Sigmoid colon (tissue), 7 donors: ENCODE data around the gene SRRM2. TPM values are rescaled to one million over a fixed set of nuclear protein-coding genes. Genes with fewer than 3 reads are reported as not detected.

Source experiments
- DNase-seq: peaks from one replicate; pipeline ENCODE4 v3.0.0-alpha.2; 2019
- H3K27ac ChIP-seq, 4 donors: fragments of 200-600 bp; sonication (generic); one replicate each; pipeline ENCODE4 v1.5.1; 2016 to 2019; ENCODE audit warnings: mild to moderate bottlenecking in 1 of 4
- H3K27me3 ChIP-seq, 3 donors: fragments of 200-600 bp; sonication (generic); one replicate each; pipeline ENCODE4 v1.5.1; 2019; ENCODE audit warnings: mild to moderate bottlenecking in 1 of 3
- H3K36me3 ChIP-seq, 4 donors: fragments of 200-600 bp; sonication (generic); one replicate each; pipeline ENCODE4 v1.5.1; 2016 to 2019
- H3K4me1 ChIP-seq, 4 donors: fragments of 200-600 bp; sonication (generic); one replicate each; pipeline ENCODE4 v1.5.1; 2017 to 2019
- H3K4me3 ChIP-seq, 4 donors: fragments of 200-600 bp; sonication (generic); one replicate each; pipeline ENCODE4 v1.5.1; 2017 to 2019; ENCODE audit warnings: mild to moderate bottlenecking in 2 of 4, moderate library complexity in 1 of 4
- H3K9me3 ChIP-seq, 4 donors: fragments of 200-600 bp in 3 of 4; sonication (generic) in 3 of 4; one replicate each; pipeline versions ENCODE4 v1.5.1 to v1.6.1; 2013 to 2019
- EP300 ChIP-seq, 4 donors: sonication (generic); formaldehyde crosslinking; IDR thresholded peaks; one replicate each; pipeline ENCODE4 v1.6.1; 2017; ENCODE audit warnings: antibody characterized with exemption in 4 of 4
- POLR2A ChIP-seq, 2 donors: fragments of 450-650 bp; IDR thresholded peaks; one replicate each; pipeline ENCODE4 v1.6.1; 2016; ENCODE audit warnings: antibody characterized with exemption in 2 of 2, mild to moderate bottlenecking in 2 of 2, moderate library complexity in 2 of 2
- POLR2AphosphoS5 ChIP-seq, 4 donors: sonication (generic); formaldehyde crosslinking; IDR thresholded peaks; one replicate each; pipeline ENCODE4 v1.6.1; 2017; ENCODE audit warnings: antibody characterized with exemption in 4 of 4
- WGBS, 2 donors: extraction: QIAGEN DNeasy Blood & Tissue Kit; methylation state at CpG; one replicate each; pipeline ENCODE4 v1.1.7; 2013; 5-methylcytosine and 5-hydroxymethylcytosine counted together
- intact Hi-C: fragments of 100-400 bp; cut with DNase I; formaldehyde crosslinking; loops from one replicate; pipeline ENCODE4 v1.15.1; 2023
- polyA plus RNA-seq, 3 donors: library from polyadenylated mRNA; stranded (reverse); fragments of 200-250 nt; gene quantifications; one replicate each; pipeline ENCODE4 v1.2.3, GENCODE V29; 2013
- total RNA-seq, 4 donors: library from RNA; depleted of rRNA; stranded (reverse); fragments of >200 nt; gene quantifications; one replicate each; pipeline ENCODE4 v1.1.0, GENCODE V29; 2016
- TF ChIP-seq, protein P1 (sequence below), 4 experiments: fragments of 450-650 bp in 3 of 4; fragments of 200-600 bp in 1 of 4; IDR thresholded peaks; one replicate each; pipeline ENCODE4 v1.5.1; 2016 to 2019; ENCODE audit warnings: antibody characterized with exemption in 4 of 4, mild to moderate bottlenecking in 3 of 4, moderate library complexity in 2 of 4
- donor health status: healthy with polysubstance abuse.
- donor health status: Bipolar disorder and iron deficiency.
- donor health status: healthy.

The SRRM2 gene
- total and polyA plus RNA-seq, 7 donors, result 66.1 to 826 (median 198) TPM

GRCh38 chr16:2799859-2800226 lies 47.4 kb downstream of the SRRM2 start:
- no peaks in the 10 kb centered on the region for H3K4me1 ChIP-seq
- H3K4me3 ChIP-seq, result no peak overlapping the region
- intact Hi-C loops, result no loop called here
- 16 to 53% methylated on average over 1 of the region's 1 CpG for WGBS, 2 donors
- peaks cover 0 to 10% (median 7%) of the 10 kb centered on the region in 4 donors for H3K9me3 ChIP-seq
- H3K36me3 ChIP-seq, result no peaks in the 10 kb centered on the region
- TF ChIP-seq, protein P1, sequence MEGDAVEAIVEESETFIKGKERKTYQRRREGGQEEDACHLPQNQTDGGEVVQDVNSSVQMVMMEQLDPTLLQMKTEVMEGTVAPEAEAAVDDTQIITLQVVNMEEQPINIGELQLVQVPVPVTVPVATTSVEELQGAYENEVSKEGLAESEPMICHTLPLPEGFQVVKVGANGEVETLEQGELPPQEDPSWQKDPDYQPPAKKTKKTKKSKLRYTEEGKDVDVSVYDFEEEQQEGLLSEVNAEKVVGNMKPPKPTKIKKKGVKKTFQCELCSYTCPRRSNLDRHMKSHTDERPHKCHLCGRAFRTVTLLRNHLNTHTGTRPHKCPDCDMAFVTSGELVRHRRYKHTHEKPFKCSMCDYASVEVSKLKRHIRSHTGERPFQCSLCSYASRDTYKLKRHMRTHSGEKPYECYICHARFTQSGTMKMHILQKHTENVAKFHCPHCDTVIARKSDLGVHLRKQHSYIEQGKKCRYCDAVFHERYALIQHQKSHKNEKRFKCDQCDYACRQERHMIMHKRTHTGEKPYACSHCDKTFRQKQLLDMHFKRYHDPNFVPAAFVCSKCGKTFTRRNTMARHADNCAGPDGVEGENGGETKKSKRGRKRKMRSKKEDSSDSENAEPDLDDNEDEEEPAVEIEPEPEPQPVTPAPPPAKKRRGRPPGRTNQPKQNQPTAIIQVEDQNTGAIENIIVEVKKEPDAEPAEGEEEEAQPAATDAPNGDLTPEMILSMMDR (IDR thresholded peaks at IDR 0.05), result no peak
- TF ChIP-seq EP300 (IDR thresholded peaks at IDR 0.05) (no peak), POLR2AphosphoS5 (IDR thresholded peaks at IDR 0.05) (no peak), POLR2A (IDR thresholded peaks at IDR 0.05) (no peak)
- peaks cover 6 to 22% (median 12%) of the 10 kb centered on the region in 3 donors for H3K27me3 ChIP-seq
- DNase-seq, result no peak
- H3K27ac ChIP-seq, result no peak overlapping the region

- no peak for DNase-seq
- TF ChIP-seq POLR2AphosphoS5 (IDR thresholded peaks at IDR 0.05), result no peak
- no peak for TF ChIP-seq POLR2A (IDR thresholded peaks at IDR 0.05)
- no peak for TF ChIP-seq EP300 (IDR thresholded peaks at IDR 0.05)
- TF ChIP-seq, protein P1 (IDR thresholded peaks at IDR 0.05), result no peak
- no peak overlapping the region for H3K4me3 ChIP-seq
- no peaks in the 10 kb centered on the region for H3K4me1 ChIP-seq
- H3K9me3 ChIP-seq, result peaks cover 0 to 10% (median 7%) of the 10 kb centered on the region in 4 donors
- H3K36me3 ChIP-seq, result no peaks in the 10 kb centered on the region
- H3K27ac ChIP-seq, result no peak overlapping the region
- H3K27me3 ChIP-seq, result peaks cover under 1 to 12% (median 4%) of the 10 kb centered on the region in 3 donors
- WGBS, 2 donors, result 83 to 89% methylated on average over 3 of the region's 3 CpGs
- intact Hi-C loops, result no loop called here
These were observed 51.2 kb downstream of the SRRM2 start for GRCh38 chr16:2803545-2804195.

DNA sequence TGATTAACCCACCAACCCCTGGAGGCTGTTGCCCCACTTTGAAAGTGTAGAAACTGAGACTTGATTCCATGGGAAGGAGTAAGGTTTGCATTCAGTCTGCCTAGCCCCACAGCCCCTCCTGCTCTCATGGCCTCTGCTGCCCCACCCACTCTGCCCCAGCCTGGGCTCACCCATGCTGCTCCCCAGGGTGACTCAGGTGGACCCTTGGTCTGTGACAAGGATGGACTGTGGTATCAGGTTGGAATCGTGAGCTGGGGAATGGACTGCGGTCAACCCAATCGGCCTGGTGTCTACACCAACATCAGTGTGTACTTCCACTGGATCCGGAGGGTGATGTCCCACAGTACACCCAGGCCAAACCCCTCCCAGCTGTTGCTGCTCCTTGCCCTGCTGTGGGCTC lies 52.3 kb downstream of the SRRM2 start:
- TF ChIP-seq, protein P1 (IDR thresholded peaks at IDR 0.05), result no peak
- TF ChIP-seq EP300 (IDR thresholded peaks at IDR 0.05), result no peak
- no peak for TF ChIP-seq POLR2A (IDR thresholded peaks at IDR 0.05)
- TF ChIP-seq POLR2AphosphoS5 (IDR thresholded peaks at IDR 0.05), result no peak
- Histone ChIP-seq H3K9me3 (peaks cover 0 to 10% (median 7%) of the 10 kb centered on the region in 4 donors), H3K4me3 (no peak overlapping the region), H3K4me1 (no peaks in the 10 kb centered on the region), H3K36me3 (no peaks in the 10 kb centered on the region), H3K27ac (no peak overlapping the region), H3K27me3 (peaks cover 0 to under 1% (median 0%) of the 10 kb centered on the region in 3 donors)
- intact Hi-C loops, result no loop called here
- whole genome bisulfite sequencing, 2 donors, result 90 to 96% methylated on average over 4 of the region's 4 CpGs
- no peak for DNase-seq

DNA sequence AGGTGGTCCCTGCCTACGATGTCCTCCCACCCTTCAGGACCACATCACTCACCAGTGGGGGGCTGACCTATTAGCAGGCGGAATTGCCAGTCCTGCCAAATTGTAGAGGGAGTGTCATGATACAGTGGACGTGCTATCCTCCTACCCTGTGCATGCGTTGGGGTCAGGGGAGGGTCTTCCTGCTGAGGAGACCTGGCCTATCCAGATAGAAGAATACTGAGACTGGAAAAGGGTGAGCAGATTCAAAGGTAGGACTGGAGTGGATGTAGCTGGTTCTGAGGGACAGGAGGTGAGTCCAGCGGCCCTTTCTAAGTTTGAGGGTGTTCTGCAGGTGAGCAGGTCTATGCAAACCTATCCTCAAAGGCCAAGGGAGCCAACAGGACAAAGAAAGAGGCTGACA lies 53.8 kb downstream of the SRRM2 start:
- WGBS, 2 donors, result 77 to 90% methylated on average over 5 of the region's 5 CpGs
- peak; percentile 33 for DNase-seq
- TF ChIP-seq EP300 (IDR thresholded peaks at IDR 0.05), result no peak
- Histone ChIP-seq H3K36me3 (no peaks in the 10 kb centered on the region), H3K27ac (no peak overlapping the region), H3K4me1 (no peaks in the 10 kb centered on the region), H3K27me3 (peaks cover 0 to 1% (median under 1%) of the 10 kb centered on the region in 3 donors), H3K9me3 (peaks cover 0 to 10% (median 7%) of the 10 kb centered on the region in 4 donors), H3K4me3 (no peak overlapping the region)
- intact Hi-C loops, result no loop called here

GRCh38 chr16:2808181-2808580 lies 55.7 kb downstream of the SRRM2 start:
- WGBS, 2 donors, result 88 to 94% methylated on average over 7 of the region's 7 CpGs
- DNase-seq, result peak; percentile 18
- intact Hi-C loops, result no loop called here
- no peaks in the 10 kb centered on the region for H3K4me1 ChIP-seq
- H3K4me3 ChIP-seq, result no peak overlapping the region
- H3K36me3 ChIP-seq, result no peaks in the 10 kb centered on the region
- peaks cover 0 to 12% (median 6%) of the 10 kb centered on the region in 3 donors for H3K27me3 ChIP-seq
- no peak for TF ChIP-seq POLR2AphosphoS5 (IDR thresholded peaks at IDR 0.05)
- TF ChIP-seq EP300 (IDR thresholded peaks at IDR 0.05), result no peak
- no peak for TF ChIP-seq POLR2A (IDR thresholded peaks at IDR 0.05)
- TF ChIP-seq, protein P1 (IDR thresholded peaks at IDR 0.05), result no peak
- peaks cover 0 to 10% (median 7%) of the 10 kb centered on the region in 4 donors for H3K9me3 ChIP-seq
- H3K27ac ChIP-seq, result no peak overlapping the region
